ENCODE data around the gene ANO1. TPM values are rescaled to one million over a fixed set of nuclear protein-coding genes. Genes with fewer than 3 reads are reported as not detected.

The ANO1 gene
- polyA plus RNA-seq, 1 donor (not counting 4 experiments of a cell fraction or from before 2014, with no cell fraction given), result 45.2 TPM

DNA sequence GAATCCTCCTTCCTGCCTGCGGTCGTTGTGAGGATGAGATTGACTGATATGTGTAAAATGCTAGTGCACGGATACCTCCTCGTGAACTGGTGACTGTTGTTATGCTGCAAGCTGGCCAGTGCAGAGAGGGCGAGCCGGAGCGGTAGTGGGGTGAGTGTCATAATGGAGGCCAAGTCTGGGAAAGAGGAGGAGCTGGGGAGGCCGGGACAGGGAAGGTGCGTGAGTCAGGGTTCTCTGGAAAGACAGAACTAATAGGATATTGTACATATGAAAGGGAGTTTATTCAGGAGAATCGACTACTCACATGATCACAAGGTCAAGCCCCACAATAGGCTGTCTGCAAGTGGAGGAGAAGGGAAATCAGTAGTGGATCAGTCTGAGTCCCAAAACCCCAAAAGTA is 68.2 kb downstream of the ANO1 start:
- Histone ChIP-seq H4K20me1 (ENCODE audit: control insufficient read depth, extremely low read depth, insufficient read depth, low read length) (no peaks in the 10 kb centered on the region), H3K36me3 (ENCODE audit: control insufficient read depth in 2 of 2, extremely low read depth in 1 of 2, insufficient read depth in 2 of 2, low read length in 2 of 2) (no peaks in the 10 kb centered on the region), H3K27me3 (ENCODE audit: control insufficient read depth, extremely low read depth, insufficient read depth, low read length) (no peaks in the 10 kb centered on the region)

DNA sequence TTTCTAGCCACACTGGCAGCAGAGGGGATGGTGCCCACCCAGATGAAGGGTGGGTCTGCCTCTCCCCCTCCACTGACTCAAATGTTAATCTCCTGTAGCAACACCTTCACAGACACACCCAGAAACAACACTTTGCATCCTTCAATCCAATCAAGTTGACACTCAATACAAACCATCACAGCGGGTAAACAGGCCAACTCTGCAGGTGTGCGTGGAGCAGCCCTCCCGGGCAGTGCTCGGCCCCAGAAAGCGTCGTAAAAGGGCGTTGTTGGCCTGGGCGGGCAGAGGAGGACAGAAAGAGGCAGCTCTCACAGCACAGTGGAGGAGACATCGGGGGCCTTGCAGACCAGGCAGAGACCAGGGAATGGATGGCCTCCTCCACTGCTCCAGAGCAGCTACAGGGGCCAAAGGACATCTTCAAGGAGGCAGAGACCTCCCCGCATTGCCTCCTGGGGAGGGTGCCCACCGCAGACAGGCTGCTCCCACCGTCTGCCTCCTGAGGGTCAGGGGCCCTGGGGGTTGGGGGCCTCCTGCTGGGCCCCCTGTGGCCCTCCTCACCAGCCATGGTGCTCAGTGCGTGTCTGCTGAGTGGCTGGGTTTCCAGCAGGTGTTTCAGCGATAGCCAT is 68.9 kb downstream of the ANO1 start:
- dilution Hi-C loops (cut with MboI; ENCODE audit: extremely low pct_ligation_motif_present, low sequenced_read_pairs), result no loop called here
- H3K27ac ChIP-seq (ENCODE audit: control insufficient read depth, insufficient read depth, low read length), result no peak overlapping the region
- no peaks in the 10 kb centered on the region for H3K27me3 ChIP-seq (ENCODE audit: control insufficient read depth, extremely low read depth, insufficient read depth, low read length)
- H3K4me1 ChIP-seq (ENCODE audit: control insufficient read depth, extremely low read depth, insufficient read depth, low read length), result peaks cover 7% of the 10 kb centered on the region
- H3K79me2 ChIP-seq (ENCODE audit: control insufficient read depth, insufficient read depth, low read length), result no peaks in the 10 kb centered on the region
- H3K36me3 ChIP-seq (ENCODE audit: control insufficient read depth in 2 of 2, extremely low read depth in 1 of 2, insufficient read depth in 2 of 2, low read length in 2 of 2), result no peaks in the 10 kb centered on the region
- TF ChIP-seq, protein P1, sequence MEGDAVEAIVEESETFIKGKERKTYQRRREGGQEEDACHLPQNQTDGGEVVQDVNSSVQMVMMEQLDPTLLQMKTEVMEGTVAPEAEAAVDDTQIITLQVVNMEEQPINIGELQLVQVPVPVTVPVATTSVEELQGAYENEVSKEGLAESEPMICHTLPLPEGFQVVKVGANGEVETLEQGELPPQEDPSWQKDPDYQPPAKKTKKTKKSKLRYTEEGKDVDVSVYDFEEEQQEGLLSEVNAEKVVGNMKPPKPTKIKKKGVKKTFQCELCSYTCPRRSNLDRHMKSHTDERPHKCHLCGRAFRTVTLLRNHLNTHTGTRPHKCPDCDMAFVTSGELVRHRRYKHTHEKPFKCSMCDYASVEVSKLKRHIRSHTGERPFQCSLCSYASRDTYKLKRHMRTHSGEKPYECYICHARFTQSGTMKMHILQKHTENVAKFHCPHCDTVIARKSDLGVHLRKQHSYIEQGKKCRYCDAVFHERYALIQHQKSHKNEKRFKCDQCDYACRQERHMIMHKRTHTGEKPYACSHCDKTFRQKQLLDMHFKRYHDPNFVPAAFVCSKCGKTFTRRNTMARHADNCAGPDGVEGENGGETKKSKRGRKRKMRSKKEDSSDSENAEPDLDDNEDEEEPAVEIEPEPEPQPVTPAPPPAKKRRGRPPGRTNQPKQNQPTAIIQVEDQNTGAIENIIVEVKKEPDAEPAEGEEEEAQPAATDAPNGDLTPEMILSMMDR (optimal IDR thresholded peaks at IDR 0.05 in 1 of 3, IDR thresholded peaks at IDR 0.05 in 1 of 3, conservative IDR thresholded peaks at IDR 0.05 in 1 of 3; ENCODE audit: extremely low read depth in 1 of 3, insufficient read depth in 2 of 3, low read length in 3 of 3), result no peak
- TF ChIP-seq EZH2 (IDR thresholded peaks at IDR 0.05; ENCODE audit: low read length), result no peak
- no peaks in the 10 kb centered on the region for H4K20me1 ChIP-seq (ENCODE audit: control insufficient read depth, extremely low read depth, insufficient read depth, low read length)
- FAIRE-seq (no peak), DNase-seq (ENCODE audit: low read depth, low spot score) (no peak)
- no peaks in the 10 kb centered on the region for H3K9me1 ChIP-seq (ENCODE audit: control insufficient read depth, extremely low read depth, insufficient read depth, low read length)
- no peak overlapping the region for H2AFZ ChIP-seq (ENCODE audit: control insufficient read depth, low read length)
- no peaks in the 10 kb centered on the region for H3K9me3 ChIP-seq (ENCODE audit: control insufficient read depth, low read depth, low read length)
- H3K4me3 ChIP-seq (ENCODE audit: control insufficient read depth in 2 of 3, extremely low read depth in 1 of 3, insufficient read depth in 2 of 3, low read depth in 1 of 3, low read length in 3 of 3), result no peak overlapping the region
- H3K4me2 ChIP-seq (ENCODE audit: control insufficient read depth, extremely low read depth, insufficient read depth, low read depth, low read length), result no peak overlapping the region
- no peak overlapping the region for H3K9ac ChIP-seq (ENCODE audit: control insufficient read depth, extremely low read depth, insufficient read depth, low read length)

More for the DNA sequence above, 68.2 kb downstream of the ANO1 start:
- no peak for DNase-seq (ENCODE audit: low read depth, low spot score)
- Histone ChIP-seq H3K4me1 (ENCODE audit: control insufficient read depth, extremely low read depth, insufficient read depth, low read length) (peaks cover 14% of the 10 kb centered on the region), H3K4me2 (ENCODE audit: control insufficient read depth, extremely low read depth, insufficient read depth, low read depth, low read length) (no peak overlapping the region), H2AFZ (ENCODE audit: control insufficient read depth, low read length) (no peak overlapping the region), H3K79me2 (ENCODE audit: control insufficient read depth, insufficient read depth, low read length) (no peaks in the 10 kb centered on the region), H3K27ac (ENCODE audit: control insufficient read depth, insufficient read depth, low read length) (no peak overlapping the region), H3K9ac (ENCODE audit: control insufficient read depth, extremely low read depth, insufficient read depth, low read length) (no peak overlapping the region), H3K9me1 (ENCODE audit: control insufficient read depth, extremely low read depth, insufficient read depth, low read length) (no peaks in the 10 kb centered on the region), H3K9me3 (ENCODE audit: control insufficient read depth, low read depth, low read length) (no peaks in the 10 kb centered on the region), H3K4me3 (ENCODE audit: control insufficient read depth in 2 of 3, extremely low read depth in 1 of 3, insufficient read depth in 2 of 3, low read depth in 1 of 3, low read length in 3 of 3) (no peak overlapping the region)
- dilution Hi-C loops (cut with MboI; ENCODE audit: extremely low pct_ligation_motif_present, low sequenced_read_pairs), result no loop called here
- TF ChIP-seq, protein P1 (optimal IDR thresholded peaks at IDR 0.05 in 1 of 3, IDR thresholded peaks at IDR 0.05 in 1 of 3, conservative IDR thresholded peaks at IDR 0.05 in 1 of 3; ENCODE audit: extremely low read depth in 1 of 3, insufficient read depth in 2 of 3, low read length in 3 of 3), result no peak
- no peak for TF ChIP-seq EZH2 (IDR thresholded peaks at IDR 0.05; ENCODE audit: low read length)
- FAIRE-seq, result no peak

Data from keratinocyte (primary cell).